HG03432 (cell line): ENCODE data around the gene ARAP1.
"Not testable (repeated sequence)": the region's sequence is repeated elsewhere in the genome, so short reads cannot be mapped to it uniquely, and the experiment has no call there.

Source experiments
- ATAC-seq: cut with Tn5 transposase; IDR thresholded peaks from one replicate; pipeline ENCODE4 v1.9.1; 2021; ENCODE audit warnings: mild to moderate bottlenecking, moderate library complexity; ENCODE audit not compliant: unreplicated experiment

Gene ARAP1

GRCh38 chr11:72752088-72752914, at the start of gene ARAP1:
TSS of gene ARAP1 (minus strand) at chr11:72752408. CDS start at chr11:72727128, 25,280 bp downstream.
- ATAC-seq: peak; percentile 68

DNA sequence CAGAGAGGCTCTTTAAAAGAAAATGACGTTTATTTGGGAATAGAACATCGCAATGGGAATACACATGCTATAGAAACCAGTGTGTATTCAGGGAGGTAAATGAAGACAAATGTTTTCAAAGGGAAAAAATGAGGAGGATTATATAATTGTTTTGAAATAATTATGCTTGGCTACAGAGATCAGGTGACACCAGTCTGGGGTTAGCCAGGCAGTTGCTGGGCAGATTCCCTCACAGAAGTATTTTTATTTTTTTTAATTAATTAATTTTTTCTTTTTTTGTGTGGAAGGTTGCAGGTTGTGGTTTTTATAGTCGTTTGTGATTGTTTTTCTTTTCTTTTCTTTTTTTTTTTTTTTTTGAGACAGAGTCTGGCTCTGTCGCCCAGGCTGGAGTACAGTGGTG, 47.2 kb upstream of the ARAP1 start:
- ATAC-seq: no peak

- no peak for ATAC-seq
Observed at GRCh38 chr11:72798361-72798760, 46.2 kb upstream of the ARAP1 start.

GRCh38 chr11:72793425-72794367, 41.5 kb upstream of the ARAP1 start, which contains the start of gene STARD10:
TSS of gene STARD10 (minus strand) at chr11:72794047. CDS start at chr11:72781181, 12,866 bp downstream.
- peak; percentile 92 for ATAC-seq

DNA sequence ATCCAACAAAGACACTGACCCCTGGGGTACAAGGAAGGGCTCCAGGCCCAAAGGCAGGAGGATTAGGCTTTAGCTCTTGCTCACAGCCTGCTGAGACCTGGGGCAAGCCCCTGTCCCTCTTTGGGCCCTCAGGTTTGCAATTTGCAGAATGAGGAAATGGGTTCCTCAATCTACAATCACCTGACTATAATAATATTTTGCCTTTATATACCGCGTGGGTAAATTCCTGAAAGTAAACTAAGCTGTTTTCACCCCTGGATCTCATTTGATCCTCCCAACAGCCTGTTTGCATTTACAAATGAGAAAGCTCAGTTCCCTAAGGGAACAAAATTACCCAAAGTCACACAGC, 40.8 kb upstream of the ARAP1 start:
- no peak for ATAC-seq

GRCh38 chr11:72792437-72793021, 40.3 kb upstream of the ARAP1 start:
- no peak for ATAC-seq

DNA sequence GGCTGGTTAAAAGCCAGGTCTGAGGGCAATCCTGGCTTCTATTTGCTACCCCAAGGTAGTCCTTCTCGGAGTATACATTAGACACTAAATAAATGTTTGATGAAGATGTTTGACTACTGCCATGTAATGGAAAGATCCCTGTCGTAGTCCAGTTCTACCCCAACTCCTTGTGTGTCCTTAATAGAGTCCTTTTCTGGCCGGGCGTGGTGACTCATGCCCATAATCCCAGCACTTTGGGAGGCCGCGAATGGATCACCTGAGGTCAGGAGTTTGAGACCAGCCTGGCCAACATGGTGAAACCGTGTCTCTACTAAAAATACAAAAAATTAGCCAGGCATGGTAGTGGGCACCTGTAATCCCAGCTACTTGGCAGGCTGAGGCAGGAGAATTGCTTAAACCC, 39.0 kb upstream of the ARAP1 start:
- ATAC-seq: not testable (repeated sequence)

DNA sequence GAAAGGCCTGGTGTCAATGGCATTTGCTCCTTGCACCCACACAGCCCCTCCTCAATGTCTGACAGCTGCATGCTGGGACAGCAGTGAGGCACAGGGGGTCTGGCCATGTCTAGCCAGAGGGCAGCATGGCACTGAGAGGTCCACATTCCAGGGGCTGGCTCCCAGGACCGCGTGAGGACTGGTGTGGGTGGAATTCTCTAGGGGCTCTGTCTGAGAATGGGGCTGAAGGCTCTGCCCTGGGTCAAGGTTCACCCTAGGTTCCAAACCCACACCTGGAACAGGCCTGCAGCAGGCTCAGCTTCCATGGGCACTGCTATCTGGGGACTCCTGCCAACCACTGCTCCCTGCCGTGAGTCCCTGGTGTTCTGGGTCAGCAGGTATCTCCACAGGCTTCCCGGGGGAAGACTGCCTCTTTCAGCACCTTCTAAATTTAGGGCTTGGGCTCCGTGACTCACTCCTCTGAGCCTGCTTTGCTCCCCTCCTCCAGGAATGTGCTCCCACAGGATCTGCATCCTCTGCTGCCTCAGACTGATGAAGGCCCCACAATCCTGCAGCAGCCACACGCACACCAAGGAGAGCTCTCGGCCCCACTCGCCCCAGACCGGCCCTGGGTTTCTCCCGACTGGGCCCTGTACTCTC, 37.4 kb upstream of the ARAP1 start:
- no peak for ATAC-seq

- no peak for ATAC-seq
Observed at GRCh38 chr11:72788241-72788640, 36.0 kb upstream of the ARAP1 start.

- ATAC-seq: no peak
Observed at GRCh38 chr11:72787216-72788104, 35.3 kb upstream of the ARAP1 start.

DNA sequence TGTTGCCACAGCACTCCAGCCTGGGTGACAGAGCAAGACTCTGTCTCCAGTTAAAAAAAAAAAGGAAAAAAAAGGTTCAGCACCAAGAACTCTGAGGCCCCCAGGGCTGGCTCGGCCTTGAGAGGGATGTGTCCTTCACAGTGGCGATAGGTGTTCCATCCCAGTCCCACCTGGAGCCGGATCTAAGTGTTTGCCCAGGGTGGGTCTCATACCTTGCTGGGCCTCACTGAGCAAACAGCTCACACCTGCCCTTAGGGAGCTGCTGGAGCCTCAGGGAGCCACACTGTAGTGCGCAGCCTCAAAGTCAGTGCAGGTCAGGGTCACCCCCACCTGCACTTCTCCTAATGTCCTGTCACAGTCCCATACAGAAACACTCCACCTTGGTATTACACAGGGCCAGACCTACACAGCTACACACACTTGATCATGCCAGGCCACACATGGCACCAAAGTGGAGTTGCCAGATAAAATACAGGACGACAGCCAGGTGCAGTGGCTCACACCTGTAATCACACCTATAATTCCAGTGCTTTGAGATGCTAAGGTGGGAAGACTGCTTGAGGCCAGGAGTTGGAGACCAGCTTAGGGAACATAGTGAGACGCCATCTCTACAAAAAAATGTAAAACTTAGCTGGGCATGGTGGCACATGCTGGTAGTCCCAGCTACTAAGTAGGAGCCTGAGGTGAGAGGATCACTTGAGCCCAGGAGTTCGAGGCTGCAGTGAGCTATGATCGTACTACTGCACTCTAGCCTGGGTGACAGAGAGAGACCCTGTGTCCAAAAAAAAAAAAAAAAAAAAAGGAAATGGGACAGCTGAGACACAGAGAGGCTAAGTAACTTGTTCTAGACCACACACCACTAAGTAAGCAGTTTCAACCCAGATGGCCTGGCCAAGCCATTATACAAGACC, 34.4 kb upstream of the ARAP1 start:
- ATAC-seq: no peak

GRCh38 chr11:72784662-72785061, 32.5 kb upstream of the ARAP1 start:
- ATAC-seq: no peak

GRCh38 chr11:72783144-72783905, 31.1 kb upstream of the ARAP1 start:
- no peak for ATAC-seq

GRCh38 chr11:72782081-72782920, 30.1 kb upstream of the ARAP1 start:
- peak; percentile 28 for ATAC-seq

GRCh38 chr11:72781313-72782080, 29.3 kb upstream of the ARAP1 start:
- ATAC-seq: peak; percentile 61

- ATAC-seq: no peak
Observed at GRCh38 chr11:72781063-72781312, 28.8 kb upstream of the ARAP1 start.
